Central memory CD8-positive, alpha-beta T cell (primary cell): Measurements from ENCODE around the gene TEF.

ENCODE experiments used
- ATAC-seq: fragments of 150-1000 bp; cut with Tn5 transposase; replicated peaks from 2 replicates; pipeline ENCODE4 v1.10.0; 2022; ENCODE audit warnings: mild to moderate bottlenecking, moderate FRiP score, moderate number of reproducible peaks; ENCODE audit not compliant: poor library complexity, severe bottlenecking; ENCODE audit errors: extremely low read depth
- DNase-seq, 2 donors: peaks; one replicate each; pipeline ENCODE4 v3.0.0; 2021; ENCODE audit warnings: low spot score in 2 of 2
- H3K27ac Mint-ChIP-seq: one replicate; pipeline ENCODE4 v1.8.0; 2022; ENCODE audit warnings: low read depth, mild to moderate bottlenecking, moderate library complexity, mixed read lengths
- H3K27me3 Mint-ChIP-seq: one replicate; pipeline ENCODE4 v1.8.0; 2022; ENCODE audit warnings: mixed read lengths
- H3K36me3 Mint-ChIP-seq: one replicate; pipeline ENCODE4 v1.8.0; 2022; ENCODE audit warnings: mild to moderate bottlenecking, moderate library complexity, mixed read lengths; ENCODE audit not compliant: insufficient read depth
- H3K4me1 Mint-ChIP-seq: one replicate; pipeline ENCODE4 v1.8.0; 2022; ENCODE audit warnings: mixed read lengths
- H3K4me3 Mint-ChIP-seq: one replicate; pipeline ENCODE4 v1.8.0; 2022; ENCODE audit warnings: mild to moderate bottlenecking, moderate library complexity, mixed read lengths
- H3K9me3 Mint-ChIP-seq: one replicate; pipeline ENCODE4 v1.8.0; 2022; ENCODE audit warnings: mixed read lengths

Gene TEF

GRCh38 chr22:41344189-41344788 is 37.5 kb upstream of the TEF start:
- Mint-ChIP-seq H3K36me3 (peaks cover 19% of the 10 kb centered on the region), H3K4me3 (no peak overlapping the region), H3K27ac (no peak overlapping the region), H3K27me3 (no peaks in the 10 kb centered on the region), H3K4me1 (no peaks in the 10 kb centered on the region), H3K9me3 (no peaks in the 10 kb centered on the region)
- no peak for DNase-seq
- ATAC-seq, result no peak

DNA sequence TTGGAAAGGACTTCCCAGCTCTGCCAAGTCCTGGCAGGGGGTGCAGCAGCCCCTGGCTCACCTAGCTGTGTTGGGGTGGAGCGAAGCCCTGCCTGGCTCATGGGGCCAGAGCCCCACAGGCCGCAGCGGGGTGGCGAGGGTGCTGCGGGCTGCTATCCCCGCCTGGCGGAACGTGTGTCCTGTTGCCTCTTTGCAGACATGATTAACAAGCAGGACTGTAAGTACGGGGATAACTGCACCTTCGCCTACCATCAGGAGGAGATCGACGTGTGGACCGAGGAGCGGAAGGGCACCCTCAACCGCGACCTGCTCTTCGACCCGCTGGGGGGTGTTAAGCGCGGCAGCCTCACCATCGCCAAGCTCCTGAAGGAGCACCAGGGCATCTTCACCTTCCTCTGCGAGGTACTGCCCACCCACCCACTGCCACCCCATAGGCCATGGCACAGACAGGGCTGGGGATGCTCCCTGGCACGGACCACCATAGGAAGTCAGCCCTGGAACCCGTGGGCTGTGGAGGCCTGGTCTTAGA is 35.9 kb upstream of the TEF start:
- ATAC-seq (no peak), DNase-seq (no peak)
- H3K27ac Mint-ChIP-seq, result no peak overlapping the region
- H3K9me3 Mint-ChIP-seq, result no peaks in the 10 kb centered on the region
- H3K4me1 Mint-ChIP-seq, result peaks cover 4% of the 10 kb centered on the region
- peaks cover 19% of the 10 kb centered on the region for H3K36me3 Mint-ChIP-seq
- H3K27me3 Mint-ChIP-seq, result no peaks in the 10 kb centered on the region
- H3K4me3 Mint-ChIP-seq, result no peak overlapping the region

DNA sequence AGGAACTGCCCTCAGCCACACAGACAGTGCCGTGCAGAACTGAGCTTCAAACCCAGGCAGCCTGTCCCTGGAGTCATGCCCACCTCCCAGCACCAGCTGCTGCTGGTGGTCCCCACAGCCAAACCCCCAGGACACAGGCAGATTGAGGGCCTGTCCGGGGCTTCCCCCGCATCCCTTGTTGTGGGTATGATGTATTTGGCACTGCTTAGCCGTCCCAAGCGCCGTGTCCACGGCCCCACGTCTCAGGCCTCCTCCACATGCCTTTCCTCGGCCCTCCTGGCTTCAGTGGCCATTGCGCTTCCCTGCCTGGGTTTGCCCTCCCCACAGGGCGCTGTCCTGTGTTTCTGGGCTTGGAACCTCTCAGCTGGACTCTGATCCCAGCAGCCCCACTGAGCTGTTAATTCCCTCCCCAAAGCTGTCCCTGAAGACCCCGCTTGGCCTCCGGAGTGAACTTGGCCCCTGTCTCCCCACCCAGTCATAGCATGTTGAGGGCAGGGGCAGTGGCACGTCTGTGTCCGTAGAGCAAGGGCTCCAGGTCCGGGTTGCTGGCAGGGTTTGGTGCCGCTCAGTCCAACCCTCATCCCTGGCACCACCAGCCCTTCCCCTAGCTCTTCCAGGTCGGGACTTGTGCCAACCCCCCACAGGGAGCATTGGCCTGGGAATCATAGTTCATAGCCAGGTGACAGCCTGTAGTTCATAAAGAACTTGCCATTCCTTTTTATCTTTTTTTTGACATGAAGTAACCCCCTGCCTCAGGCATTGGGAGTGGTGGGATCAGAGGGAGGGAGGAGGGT is 34.5 kb upstream of the TEF start:
- Mint-ChIP-seq H3K27ac (no peak overlapping the region), H3K9me3 (no peaks in the 10 kb centered on the region), H3K4me1 (peaks cover 4% of the 10 kb centered on the region), H3K27me3 (no peaks in the 10 kb centered on the region), H3K4me3 (no peak overlapping the region), H3K36me3 (peaks cover 25% of the 10 kb centered on the region)
- ATAC-seq (no peak), DNase-seq (no peak)

- Mint-ChIP-seq H3K36me3 (peaks cover 39% of the 10 kb centered on the region), H3K27me3 (no peaks in the 10 kb centered on the region), H3K4me3 (no peak overlapping the region), H3K27ac (no peak overlapping the region), H3K9me3 (no peaks in the 10 kb centered on the region), H3K4me1 (peaks cover 4% of the 10 kb centered on the region)
- DNase-seq (no peak), ATAC-seq (no peak)
These were observed 32.7 kb upstream of the TEF start for GRCh38 chr22:41348964-41349484.

- no peak for DNase-seq
- ATAC-seq, result no peak
- no peaks in the 10 kb centered on the region for H3K27me3 Mint-ChIP-seq
- H3K9me3 Mint-ChIP-seq, result no peaks in the 10 kb centered on the region
- H3K36me3 Mint-ChIP-seq, result peaks cover 39% of the 10 kb centered on the region
- H3K4me1 Mint-ChIP-seq, result peaks cover 4% of the 10 kb centered on the region
- peak overlapping the region; percentile 3 for H3K27ac Mint-ChIP-seq
- H3K4me3 Mint-ChIP-seq, result no peak overlapping the region
These were observed 31.7 kb upstream of the TEF start for GRCh38 chr22:41350087-41350486.

GRCh38 chr22:41351011-41351410 is 30.7 kb upstream of the TEF start:
- Mint-ChIP-seq H3K27me3 (no peaks in the 10 kb centered on the region), H3K4me1 (peaks cover 4% of the 10 kb centered on the region), H3K36me3 (peaks cover 43% of the 10 kb centered on the region), H3K9me3 (no peaks in the 10 kb centered on the region), H3K27ac (peak overlapping the region; percentile 3), H3K4me3 (no peak overlapping the region)
- DNase-seq, result no peak
- ATAC-seq, result no peak

GRCh38 chr22:41352058-41352457 is 29.7 kb upstream of the TEF start:
- no peaks in the 10 kb centered on the region for H3K27me3 Mint-ChIP-seq
- no peak for DNase-seq
- H3K9me3 Mint-ChIP-seq, result no peaks in the 10 kb centered on the region
- peaks cover 41% of the 10 kb centered on the region for H3K36me3 Mint-ChIP-seq
- no peak overlapping the region for H3K4me3 Mint-ChIP-seq
- H3K27ac Mint-ChIP-seq, result no peak overlapping the region
- H3K4me1 Mint-ChIP-seq, result peaks cover 4% of the 10 kb centered on the region
- no peak for ATAC-seq

- ATAC-seq, result no peak
- peaks cover 4% of the 10 kb centered on the region for H3K4me1 Mint-ChIP-seq
- no peaks in the 10 kb centered on the region for H3K27me3 Mint-ChIP-seq
- H3K27ac Mint-ChIP-seq, result peak overlapping the region; percentile 27
- H3K4me3 Mint-ChIP-seq, result no peak overlapping the region
- H3K36me3 Mint-ChIP-seq, result peaks cover 38% of the 10 kb centered on the region
- H3K9me3 Mint-ChIP-seq, result no peaks in the 10 kb centered on the region
- no peak for DNase-seq
These were observed 27.7 kb upstream of the TEF start for GRCh38 chr22:41353862-41354575.

DNA sequence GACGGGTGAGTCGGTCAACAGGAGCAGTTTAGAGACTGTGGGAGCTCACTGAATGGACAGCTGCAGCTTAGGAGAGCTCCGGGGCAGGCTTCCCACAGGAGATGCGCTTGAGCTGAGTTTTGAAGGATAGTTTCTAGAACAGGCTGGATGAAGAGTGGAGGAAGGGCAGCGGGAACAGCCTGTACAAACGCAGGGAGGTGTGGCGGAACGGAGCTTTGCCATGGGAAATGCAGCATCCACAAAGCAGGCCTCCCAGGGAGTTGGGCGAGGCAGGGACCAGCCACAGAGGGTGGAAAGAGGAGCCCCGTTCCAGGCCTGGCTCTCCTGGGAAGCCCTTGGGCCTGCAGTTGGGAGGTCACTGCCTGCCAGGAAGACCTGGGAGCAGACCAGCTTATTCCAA is 26.8 kb upstream of the TEF start:
- Mint-ChIP-seq H3K4me3 (no peak overlapping the region), H3K36me3 (peaks cover 35% of the 10 kb centered on the region), H3K4me1 (peaks cover 3% of the 10 kb centered on the region), H3K27me3 (no peaks in the 10 kb centered on the region), H3K27ac (no peak overlapping the region), H3K9me3 (no peaks in the 10 kb centered on the region)
- ATAC-seq (no peak), DNase-seq (no peak)

- DNase-seq (no peak), ATAC-seq (no peak)
- Mint-ChIP-seq H3K4me1 (no peaks in the 10 kb centered on the region), H3K27me3 (no peaks in the 10 kb centered on the region), H3K9me3 (no peaks in the 10 kb centered on the region), H3K4me3 (no peak overlapping the region), H3K36me3 (peaks cover 34% of the 10 kb centered on the region), H3K27ac (no peak overlapping the region)
These were observed 25.8 kb upstream of the TEF start for GRCh38 chr22:41355895-41356294.

DNA sequence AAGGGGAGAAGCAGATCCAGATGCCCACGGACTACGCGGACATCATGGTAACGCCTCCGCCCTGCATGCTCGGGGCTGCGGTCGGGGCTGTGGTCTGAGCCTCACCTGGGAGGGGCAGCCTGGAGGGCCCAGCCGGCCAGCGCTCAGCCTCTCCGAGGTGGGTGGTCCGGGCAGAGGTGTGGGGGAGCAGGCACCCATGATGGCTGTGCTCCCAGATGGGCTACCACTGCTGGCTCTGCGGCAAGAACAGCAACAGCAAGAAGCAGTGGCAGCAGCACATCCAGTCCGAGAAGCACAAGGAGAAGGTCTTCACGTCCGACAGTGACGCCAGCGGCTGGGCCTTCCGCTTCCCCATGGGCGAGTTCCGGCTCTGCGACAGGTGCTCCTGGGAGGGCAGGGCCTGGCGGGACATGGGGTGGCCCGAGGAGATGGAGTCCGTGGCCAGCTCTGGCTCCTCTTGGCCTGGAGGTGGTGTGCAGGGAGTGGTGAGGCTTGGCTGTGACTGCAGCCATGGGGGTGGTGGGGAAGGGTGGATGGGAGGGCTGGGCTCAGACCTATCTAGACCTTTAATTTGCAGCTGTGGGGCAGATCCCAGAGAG is 25.2 kb upstream of the TEF start:
- no peaks in the 10 kb centered on the region for H3K9me3 Mint-ChIP-seq
- no peak overlapping the region for H3K27ac Mint-ChIP-seq
- H3K4me3 Mint-ChIP-seq, result no peak overlapping the region
- no peaks in the 10 kb centered on the region for H3K27me3 Mint-ChIP-seq
- DNase-seq (no peak), ATAC-seq (no peak)
- no peaks in the 10 kb centered on the region for H3K4me1 Mint-ChIP-seq
- H3K36me3 Mint-ChIP-seq, result peaks cover 28% of the 10 kb centered on the region

DNA sequence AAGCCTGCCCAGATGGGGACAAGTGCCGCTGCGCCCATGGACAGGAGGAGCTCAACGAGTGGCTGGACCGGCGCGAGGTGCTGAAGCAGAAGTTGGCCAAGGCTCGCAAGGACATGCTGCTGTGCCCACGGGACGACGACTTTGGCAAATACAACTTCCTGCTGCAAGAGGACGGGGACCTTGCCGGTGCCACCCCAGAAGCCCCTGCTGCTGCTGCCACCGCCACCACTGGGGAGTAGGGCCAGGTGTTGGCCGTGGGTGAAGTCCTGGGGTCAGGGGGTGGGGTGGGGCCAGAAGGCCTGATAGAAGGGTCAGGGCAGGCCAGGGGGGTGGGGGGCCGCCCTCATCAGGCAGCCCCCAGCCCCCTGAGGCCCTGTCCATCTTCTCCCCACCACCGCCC is 24.6 kb upstream of the TEF start:
- H3K27ac Mint-ChIP-seq, result no peak overlapping the region
- H3K4me1 Mint-ChIP-seq, result no peaks in the 10 kb centered on the region
- ATAC-seq, result no peak
- no peaks in the 10 kb centered on the region for H3K9me3 Mint-ChIP-seq
- H3K27me3 Mint-ChIP-seq, result no peaks in the 10 kb centered on the region
- H3K4me3 Mint-ChIP-seq, result no peak overlapping the region
- DNase-seq, result no peak
- peaks cover 25% of the 10 kb centered on the region for H3K36me3 Mint-ChIP-seq
